Measurements from ENCODE around the gene LIMD2. TPM values are rescaled to one million over a fixed set of nuclear protein-coding genes. Genes with fewer than 3 reads are reported as not detected.

Gene LIMD2
- total and polyA plus RNA-seq, 2 of the 8 experiments (the other 6 are each of a cell fraction or from before 2014, with no cell fraction given), result 72.0 to 77.2 TPM

- DNase-seq (ENCODE audit: low read depth in 1 of 2, low spot score in 2 of 2), result no peak
- Histone ChIP-seq H4K5ac (ENCODE audit: insufficient read length, low read depth, low read length) (no peak overlapping the region), H3K9me3 (ENCODE audit: insufficient read depth in 2 of 2, low read depth in 1 of 2, low read length in 1 of 2) (no peaks in the 10 kb centered on the region), H3K27ac (ENCODE audit: low read depth, low read length) (no peak overlapping the region), H3K27me3 (replicated peaks in 1 of 4; ENCODE audit: control insufficient read depth in 3 of 4, extremely low read depth in 1 of 4, insufficient read depth in 3 of 4, low read length in 3 of 4) (no peaks in the 10 kb centered on the region), H3K18ac (ENCODE audit: extremely low read depth, low read length) (no peak overlapping the region), H2BK12ac (ENCODE audit: low read depth, low read length) (no peak overlapping the region; the same call in 1 of the 2 replicates), H2AFZ (ENCODE audit: low read length) (no peak overlapping the region), H3K36me3 (ENCODE audit: control insufficient read depth in 2 of 4, insufficient read depth in 4 of 4, low read length in 3 of 4) (peaks cover 2 to 3% (median 2%) of the 10 kb centered on the region in 4 experiments; a peak in 3 of 8 replicates), H3K23me2 (ENCODE audit: low read depth, low read length) (no peaks in the 10 kb centered on the region), H3K4ac (replicated peaks; ENCODE audit: insufficient read length, low read depth, low read length) (no peak overlapping the region), H4K91ac (replicated peaks; ENCODE audit: insufficient read length, low read length) (no peak overlapping the region), H2BK120ac (replicated peaks; ENCODE audit: low read depth, low read length) (no peak overlapping the region), H2BK5ac (ENCODE audit: low read depth, low read length) (no peak overlapping the region), H3K79me2 (ENCODE audit: control insufficient read depth in 1 of 2, insufficient read depth in 2 of 2, low read length in 2 of 2) (no peaks in the 10 kb centered on the region), H4K8ac (ENCODE audit: extremely low read depth, insufficient read depth, low read length) (no peak overlapping the region), H3K4me3 (ENCODE audit: extremely low read depth in 1 of 4, insufficient read depth in 2 of 4, low read depth in 3 of 4, low read length in 4 of 4) (no peak overlapping the region), H3K56ac (replicated peaks; ENCODE audit: insufficient read length, low read depth, low read length) (no peak overlapping the region), H3K23ac (ENCODE audit: insufficient read length) (no peak overlapping the region), H2BK20ac (ENCODE audit: low read length) (no peak overlapping the region), H2BK15ac (ENCODE audit: low read length) (no peak overlapping the region), H3K4me1 (replicated peaks in 1 of 4; ENCODE audit: control insufficient read depth in 3 of 4, insufficient read depth in 4 of 4, low read length in 3 of 4) (no peaks in the 10 kb centered on the region), H3K9ac (replicated peaks in 1 of 4; ENCODE audit: extremely low read depth in 1 of 4, low read depth in 3 of 4, low read length in 3 of 4) (no peak overlapping the region), H2AK5ac (ENCODE audit: low read depth, low read length) (no peak overlapping the region), H3K14ac (ENCODE audit: insufficient read length) (no peak overlapping the region), H3K4me2 (ENCODE audit: insufficient read depth in 1 of 2, low read depth in 2 of 2, low read length in 2 of 2) (no peak overlapping the region; a peak in 1 of 4 replicates), H3K79me1 (ENCODE audit: low read depth, low read length) (no peaks in the 10 kb centered on the region), H4K20me1 (replicated peaks in 1 of 2; ENCODE audit: control insufficient read depth in 1 of 2, insufficient read depth in 2 of 2, low read length in 2 of 2) (no peaks in the 10 kb centered on the region)
- WGBS, 2 experiments (ENCODE audit: extremely low coverage in 1 of 2, insufficient coverage in 1 of 2, insufficient read length in 1 of 2, insufficient replicate concordance in 2 of 2, low coverage in 1 of 2, low lambda C conversion rate in 2 of 2, missing lambda C conversion rate in 1 of 2), result 86% methylated on average over 8 of the region's 8 CpGs; no CpG with 5 or more reads in 1 of the 2 experiments
- no peak for FAIRE-seq
- CTCF ChIA-PET (ENCODE audit: partially characterized antibody), result interaction anchor here (0.7 to 7.5 kb wide), 13 partner anchors 10 to 258 kb away, joined by 3 to 63 read pairs (median 3); partner anchors contain the start of gene MAP3K3
- no peak for TF ChIP-seq NRF1 (IDR thresholded peaks at IDR 0.05; ENCODE audit: low read depth, low read length)
- TF ChIP-seq ASH2L (IDR thresholded peaks at IDR 0.05; ENCODE audit: low read length), result no peak
- no peak for TF ChIP-seq CREB1 (IDR thresholded peaks at IDR 0.05)
- no peak for TF ChIP-seq CBX5 (IDR thresholded peaks at IDR 0.05; ENCODE audit: low read depth, low read length)
- TF ChIP-seq CHD2 (IDR thresholded peaks at IDR 0.05; ENCODE audit: low read length), result no peak
- no peak for TF ChIP-seq BRCA1 (IDR thresholded peaks at IDR 0.05; ENCODE audit: low read depth, low read length)
- TF ChIP-seq GTF2F1 (IDR thresholded peaks at IDR 0.05; ENCODE audit: borderline replicate concordance, low read depth, low read length), result no peak
- no peak for TF ChIP-seq CEBPB (IDR thresholded peaks at IDR 0.05; ENCODE audit: low read depth, low read length)
- no peak for TF ChIP-seq SIX5 (IDR thresholded peaks at IDR 0.05; ENCODE audit: low read depth, low read length)
- TF ChIP-seq JUND (IDR thresholded peaks at IDR 0.05; ENCODE audit: low read length), result no peak
- no peak for TF ChIP-seq RBBP5 (IDR thresholded peaks at IDR 0.05; ENCODE audit: borderline replicate concordance, low read depth, low read length)
- POLR2A ChIA-PET (ENCODE audit: partially characterized antibody), result interaction anchor here (1.4 to 2.4 kb wide), 2 partner anchors 13 to 59 kb away, joined by 5 to 9 read pairs; partner anchors contain the start of gene MAP3K3
These were observed 18.4 kb downstream of the LIMD2 start for GRCh38 chr17:63681530-63681929.
